Karpas-422 (cell line): ENCODE data around the gene ERMARD. TPM values are rescaled to one million over a fixed set of nuclear protein-coding genes. Genes with fewer than 3 reads are reported as not detected.
A peak's percentile ranks its signal among the peaks of the same experiment; 100 is the strongest.

ENCODE experiments used
- DNase-seq: peaks from one replicate; pipeline ENCODE4 v3.0.0-alpha.2; 2015
- H2AFZ ChIP-seq: fragments of 200-600 bp; sonication (generic); 2 replicates; pipeline ENCODE4 v1.6.1; 2014; ENCODE audit warnings: antibody characterized with exemption, low read length, mixed read lengths
- H3K27ac ChIP-seq: fragments of 200-600 bp; sonication (generic); 2 replicates; pipeline ENCODE4 v1.5.1; 2014; ENCODE audit warnings: mild to moderate bottlenecking, low read length, moderate library complexity
- H3K27me3 ChIP-seq: fragments of 200-600 bp; sonication (generic); 2 replicates; pipeline ENCODE4 v1.6.1; 2014; ENCODE audit warnings: low read length, mixed read lengths
- H3K36me3 ChIP-seq: fragments of 200-600 bp; sonication (generic); 2 replicates; pipeline ENCODE4 v1.6.1; 2014; ENCODE audit warnings: low read length, mixed read lengths; ENCODE audit not compliant: insufficient read depth
- H3K4me1 ChIP-seq: fragments of 200-600 bp; sonication (generic); 2 replicates; pipeline ENCODE4 v1.6.1; 2014; ENCODE audit warnings: mild to moderate bottlenecking, low read length, mixed read lengths
- H3K4me2 ChIP-seq: fragments of 200-600 bp; sonication (generic); 2 replicates; pipeline ENCODE4 v1.6.1; 2014; ENCODE audit warnings: low read length, low read depth, mild to moderate bottlenecking; ENCODE audit not compliant: poor library complexity, severe bottlenecking
- H3K4me3 ChIP-seq: fragments of 200-600 bp; sonication (generic); 2 replicates; pipeline ENCODE4 v1.5.1; 2014; ENCODE audit warnings: mild to moderate bottlenecking, antibody characterized with exemption, low read length, mixed read lengths
- H3K79me2 ChIP-seq: fragments of 200-600 bp; sonication (generic); 2 replicates; pipeline ENCODE4 v1.6.1; 2014; ENCODE audit warnings: mild to moderate bottlenecking, low read length, mixed read lengths
- H3K9ac ChIP-seq: fragments of 200-600 bp; sonication (generic); 2 replicates; pipeline ENCODE4 v1.6.0; 2014; ENCODE audit warnings: low read length
- H3K9me2 ChIP-seq: fragments of 200-600 bp; sonication (generic), shearing (Covaris generic); replicated peaks from 2 replicates; pipeline ENCODE4 v1.6.0; 2014; ENCODE audit warnings: mild to moderate bottlenecking, low read length, moderate library complexity; ENCODE audit not compliant: insufficient read depth
- H3K9me3 ChIP-seq: fragments of 300-700, 200-600 bp; sonication (generic); 2 replicates; pipeline ENCODE4 v1.6.1; 2014; ENCODE audit warnings: low read length, mixed read lengths
- H4K20me1 ChIP-seq: fragments of 200-600 bp; sonication (generic); 2 replicates; pipeline ENCODE4 v1.6.1; 2014; ENCODE audit warnings: mild to moderate bottlenecking, antibody characterized with exemption, low read length, low read depth; ENCODE audit not compliant: insufficient read depth
- total RNA-seq: library from RNA; depleted of rRNA; stranded (reverse); fragments of >200 nt; shearing (Covaris generic); gene quantifications from 2 replicates; pipeline ENCODE4 v1.2.3, GENCODE V29; 2014; ENCODE audit warnings: low replicate concordance

The ERMARD gene
- total RNA-seq, 1 experiment from 2014 or later: 38.5 TPM

GRCh38 chr6:169810066-169810989 is 58.9 kb downstream of the ERMARD start:
- Histone ChIP-seq H3K4me3 (peak overlapping the region; percentile 36; the same call in 1 of the 2 replicates), H3K4me2 (peak overlapping the region; percentile 50), H3K36me3 (no peaks in the 10 kb centered on the region), H3K9me2 (no peaks in the 10 kb centered on the region), H3K27me3 (no peaks in the 10 kb centered on the region), H3K9ac (peak overlapping the region; percentile 30; the same call in 1 of the 2 replicates), H3K27ac (no peak overlapping the region), H2AFZ (peak overlapping the region; percentile 94), H4K20me1 (no peaks in the 10 kb centered on the region), H3K79me2 (no peaks in the 10 kb centered on the region), H3K9me3 (no peaks in the 10 kb centered on the region), H3K4me1 (peaks cover 9% of the 10 kb centered on the region)
- peak; percentile 61 for DNase-seq

GRCh38 chr6:169811072-169811471 is 59.6 kb downstream of the ERMARD start:
- Histone ChIP-seq H3K79me2 (no peaks in the 10 kb centered on the region), H3K27me3 (no peaks in the 10 kb centered on the region), H4K20me1 (no peaks in the 10 kb centered on the region), H3K9ac (no peak overlapping the region), H2AFZ (no peak overlapping the region), H3K9me3 (no peaks in the 10 kb centered on the region), H3K9me2 (no peaks in the 10 kb centered on the region), H3K4me3 (no peak overlapping the region), H3K4me2 (no peak overlapping the region), H3K4me1 (peaks cover 9% of the 10 kb centered on the region), H3K27ac (no peak overlapping the region), H3K36me3 (no peaks in the 10 kb centered on the region)
- DNase-seq: no peak

- H2AFZ ChIP-seq: no peak overlapping the region
- no peak overlapping the region for H3K4me2 ChIP-seq
- H3K27me3 ChIP-seq: no peaks in the 10 kb centered on the region
- no peaks in the 10 kb centered on the region for H3K36me3 ChIP-seq
- no peak for DNase-seq
- no peaks in the 10 kb centered on the region for H4K20me1 ChIP-seq
- peaks cover 9% of the 10 kb centered on the region for H3K4me1 ChIP-seq
- no peak overlapping the region for H3K27ac ChIP-seq
- no peaks in the 10 kb centered on the region for H3K9me3 ChIP-seq
- H3K9me2 ChIP-seq: no peaks in the 10 kb centered on the region
- H3K79me2 ChIP-seq: no peaks in the 10 kb centered on the region
- no peak overlapping the region for H3K9ac ChIP-seq
- H3K4me3 ChIP-seq: no peak overlapping the region
Observed at GRCh38 chr6:169811521-169812256, 60.3 kb downstream of the ERMARD start.

- H3K4me3 ChIP-seq: no peak overlapping the region
- peaks cover 9% of the 10 kb centered on the region for H3K4me1 ChIP-seq
- no peak overlapping the region for H3K9ac ChIP-seq
- no peaks in the 10 kb centered on the region for H4K20me1 ChIP-seq
- no peaks in the 10 kb centered on the region for H3K36me3 ChIP-seq
- H3K79me2 ChIP-seq: no peaks in the 10 kb centered on the region
- no peak overlapping the region for H2AFZ ChIP-seq
- H3K9me3 ChIP-seq: no peaks in the 10 kb centered on the region
- H3K27me3 ChIP-seq: no peaks in the 10 kb centered on the region
- H3K4me2 ChIP-seq: no peak overlapping the region
- H3K27ac ChIP-seq: no peak overlapping the region
- DNase-seq: no peak
- no peaks in the 10 kb centered on the region for H3K9me2 ChIP-seq
Observed at GRCh38 chr6:169812257-169812644, 60.8 kb downstream of the ERMARD start.

GRCh38 chr6:169813969-169814368 is 62.5 kb downstream of the ERMARD start:
- no peaks in the 10 kb centered on the region for H3K9me2 ChIP-seq
- no peaks in the 10 kb centered on the region for H3K9me3 ChIP-seq
- H3K36me3 ChIP-seq: no peaks in the 10 kb centered on the region
- no peak overlapping the region for H3K9ac ChIP-seq
- H3K79me2 ChIP-seq: no peaks in the 10 kb centered on the region
- DNase-seq: no peak
- peaks cover 9% of the 10 kb centered on the region for H3K4me1 ChIP-seq
- no peaks in the 10 kb centered on the region for H4K20me1 ChIP-seq
- H3K27ac ChIP-seq: no peak overlapping the region
- no peak overlapping the region for H3K4me2 ChIP-seq
- no peaks in the 10 kb centered on the region for H3K27me3 ChIP-seq
- H2AFZ ChIP-seq: no peak overlapping the region
- no peak overlapping the region for H3K4me3 ChIP-seq

- Histone ChIP-seq H3K4me2 (no peak overlapping the region), H3K27me3 (no peaks in the 10 kb centered on the region), H3K9ac (no peak overlapping the region), H3K9me2 (no peaks in the 10 kb centered on the region), H2AFZ (no peak overlapping the region), H3K4me3 (no peak overlapping the region), H3K79me2 (no peaks in the 10 kb centered on the region), H3K4me1 (no peaks in the 10 kb centered on the region), H4K20me1 (no peaks in the 10 kb centered on the region), H3K9me3 (no peaks in the 10 kb centered on the region), H3K27ac (no peak overlapping the region), H3K36me3 (no peaks in the 10 kb centered on the region)
- no peak for DNase-seq
Observed at GRCh38 chr6:169816054-169816453, 64.6 kb downstream of the ERMARD start.

- no peaks in the 10 kb centered on the region for H3K9me2 ChIP-seq
- no peak overlapping the region for H3K9ac ChIP-seq
- no peak overlapping the region for H3K4me3 ChIP-seq
- no peaks in the 10 kb centered on the region for H3K36me3 ChIP-seq
- no peaks in the 10 kb centered on the region for H3K4me1 ChIP-seq
- H3K4me2 ChIP-seq: no peak overlapping the region
- H3K27me3 ChIP-seq: no peaks in the 10 kb centered on the region
- H3K27ac ChIP-seq: no peak overlapping the region
- no peaks in the 10 kb centered on the region for H3K9me3 ChIP-seq
- H3K79me2 ChIP-seq: no peaks in the 10 kb centered on the region
- H4K20me1 ChIP-seq: no peaks in the 10 kb centered on the region
- H2AFZ ChIP-seq: no peak overlapping the region
- no peak for DNase-seq
Observed at GRCh38 chr6:169816975-169817374, 65.6 kb downstream of the ERMARD start.

- Histone ChIP-seq H3K9me3 (no peaks in the 10 kb centered on the region), H4K20me1 (no peaks in the 10 kb centered on the region), H2AFZ (no peak overlapping the region), H3K4me1 (no peaks in the 10 kb centered on the region), H3K36me3 (no peaks in the 10 kb centered on the region), H3K4me2 (no peak overlapping the region), H3K9ac (no peak overlapping the region), H3K27ac (no peak overlapping the region), H3K9me2 (no peaks in the 10 kb centered on the region), H3K27me3 (no peaks in the 10 kb centered on the region), H3K4me3 (no peak overlapping the region), H3K79me2 (no peaks in the 10 kb centered on the region)
- DNase-seq: no peak
Observed at GRCh38 chr6:169820358-169820757, 68.9 kb downstream of the ERMARD start.
